HG03025 (cell line): ENCODE measurements around the gene SNX4.
"Not testable (repeated sequence)": the region's sequence is repeated elsewhere in the genome, so short reads cannot be mapped to it uniquely, and the experiment has no call there.

Source experiments
- ATAC-seq: cut with Tn5 transposase; IDR thresholded peaks from one replicate; pipeline ENCODE4 v1.9.1; 2021; ENCODE audit warnings: mild to moderate bottlenecking, moderate library complexity; ENCODE audit not compliant: unreplicated experiment, low FRiP score

SNX4 gene

GRCh38 chr3:125406070-125406469, 113.9 kb downstream of the SNX4 start:
- no peak for ATAC-seq

GRCh38 chr3:125405515-125405914, 114.5 kb downstream of the SNX4 start:
- ATAC-seq: not testable (repeated sequence)

GRCh38 chr3:125403789-125404188, 116.2 kb downstream of the SNX4 start:
- ATAC-seq: no peak

- no peak for ATAC-seq
Measured at GRCh38 chr3:125402639-125403038, 117.4 kb downstream of the SNX4 start.

- no peak for ATAC-seq
Measured at GRCh38 chr3:125401402-125401801, 118.6 kb downstream of the SNX4 start.

- no peak for ATAC-seq
Measured at GRCh38 chr3:125398952-125399351, 121.0 kb downstream of the SNX4 start.
